Fibroblast of lung (primary cell): ENCODE data around the gene AK9. TPM values are rescaled to one million over a fixed set of nuclear protein-coding genes. Genes with fewer than 3 reads are reported as not detected.

Experiments used
- DNase-seq, 2 donors: peaks; one replicate each; pipeline versions ENCODE4 v3.0.0 to v3.0.0-alpha.2; 2010; ENCODE audit warnings: low read depth in 2 of 2
- H2AFZ ChIP-seq: 2 replicates; pipeline ENCODE4 v1.5.1; 2012; ENCODE audit warnings: low read length, control low read depth, inconsistent platforms
- H3K27ac ChIP-seq: 2 replicates; pipeline ENCODE4 v1.5.1; 2011; ENCODE audit warnings: low read length, control low read depth; ENCODE audit not compliant: insufficient read depth
- H3K27me3 ChIP-seq: 2 replicates; pipeline ENCODE4 v1.5.1; 2011; ENCODE audit warnings: mild to moderate bottlenecking, low read length; ENCODE audit not compliant: control insufficient read depth, insufficient read depth
- H3K36me3 ChIP-seq: 2 replicates; pipeline ENCODE4 v1.5.1; 2011; ENCODE audit warnings: low read length; ENCODE audit not compliant: control insufficient read depth, insufficient read depth
- H3K4me1 ChIP-seq: 2 replicates; pipeline ENCODE4 v1.5.1; 2011; ENCODE audit warnings: low read length; ENCODE audit not compliant: control insufficient read depth, insufficient read depth; ENCODE audit errors: extremely low read depth
- H3K4me2 ChIP-seq: 2 replicates; pipeline ENCODE4 v1.5.1; 2011; ENCODE audit warnings: low read length, control low read depth; ENCODE audit not compliant: insufficient read depth; ENCODE audit errors: extremely low read depth
- H3K4me3 ChIP-seq, 4 experiments: fragments of 200-600 bp in 1 of 4; sonication (generic) in 1 of 4; replicated peaks in 1 of 4; 2 replicates each; pipeline ENCODE4 v1.5.1; 2011 to 2016; ENCODE audit warnings: low read length in 4 of 4, low read depth in 3 of 4, mild to moderate bottlenecking in 3 of 4, control low read depth in 2 of 4, inconsistent platforms in 1 of 4, mixed read lengths in 1 of 4; ENCODE audit not compliant: insufficient read depth in 1 of 4; ENCODE audit errors: control extremely low read depth in 1 of 4
- H3K79me2 ChIP-seq: 2 replicates; pipeline ENCODE4 v1.5.1; 2012; ENCODE audit warnings: mild to moderate bottlenecking, low read length, inconsistent platforms; ENCODE audit not compliant: control insufficient read depth, insufficient read depth
- H3K9ac ChIP-seq: 2 replicates; pipeline ENCODE4 v1.5.1; 2011; ENCODE audit warnings: mild to moderate bottlenecking, low read length, control low read depth; ENCODE audit not compliant: insufficient read depth
- H3K9me3 ChIP-seq: 2 replicates; pipeline ENCODE4 v1.5.1; 2012; ENCODE audit warnings: low read depth, low read length; ENCODE audit not compliant: control insufficient read depth, insufficient read depth
- H4K20me1 ChIP-seq: 2 replicates; pipeline ENCODE4 v1.5.1; 2011; ENCODE audit warnings: low read length; ENCODE audit not compliant: control insufficient read depth, insufficient read depth; ENCODE audit errors: extremely low read depth
- CTCF ChIP-seq, 2 donors: IDR thresholded peaks in 1 of 2; conservative IDR thresholded peaks in 1 of 2; 1 replicate in 1 of 2; 2 replicates in 1 of 2; pipeline ENCODE4 v1.5.1; 2011 to 2012; ENCODE audit warnings: low read length in 2 of 2, control low read depth in 1 of 2, inconsistent platforms in 1 of 2, low read depth in 1 of 2, mild to moderate bottlenecking in 1 of 2
- EZH2 ChIP-seq: IDR thresholded peaks from 2 replicates; pipeline ENCODE4 v1.5.1; 2012; ENCODE audit warnings: low read length, control low read depth, mild to moderate bottlenecking; ENCODE audit errors: missing control alignments
- polyA plus RNA-seq, 2 donors: library from polyadenylated mRNA; depleted of rRNA in 1 of 2; stranded (reverse) in 1 of 2; unstranded in 1 of 2; fragments of >200 nt; gene quantifications; 2 replicates each; pipeline ENCODE4 v1.2.1, GENCODE V29; 2011 to 2012; ENCODE audit warnings: missing spikeins in 1 of 2
- total RNA-seq: library from RNA; depleted of rRNA; stranded (reverse); fragments of >200 nt; gene quantifications from 2 replicates; pipeline ENCODE4 v1.2.1, GENCODE V29; 2014

AK9 gene
- total and polyA plus RNA-seq, 2 donors (not counting 1 experiment from before 2014, with no cell fraction given) = 4.5 to 10.4 TPM

- no peaks in the 10 kb centered on the region for H3K9me3 ChIP-seq
- H3K4me3 ChIP-seq = no peak overlapping the region
- H3K4me2 ChIP-seq = no peak overlapping the region
- H3K4me1 ChIP-seq = no peaks in the 10 kb centered on the region
- no peaks in the 10 kb centered on the region for H4K20me1 ChIP-seq
- H3K36me3 ChIP-seq = no peaks in the 10 kb centered on the region
- no peak overlapping the region for H3K9ac ChIP-seq
- H2AFZ ChIP-seq = no peak overlapping the region
- peaks cover 2% of the 10 kb centered on the region for H3K27me3 ChIP-seq
- no peak overlapping the region for H3K27ac ChIP-seq
- TF ChIP-seq CTCF (conservative IDR thresholded peaks at IDR 0.05 in 1 of 2, IDR thresholded peaks at IDR 0.05 in 1 of 2; ENCODE audit: low read depth in 1 of 2, low read length in 2 of 2) (no peak), EZH2 (no peak)
- H3K79me2 ChIP-seq = no peaks in the 10 kb centered on the region
- no peak for DNase-seq
These were observed 197.1 kb downstream of the AK9 start for GRCh38 chr6:109493865-109494264.

- Histone ChIP-seq H3K9me3 (no peaks in the 10 kb centered on the region), H3K27me3 (no peaks in the 10 kb centered on the region), H3K4me2 (no peak overlapping the region), H3K4me1 (no peaks in the 10 kb centered on the region), H4K20me1 (no peaks in the 10 kb centered on the region), H2AFZ (no peak overlapping the region), H3K4me3 (no peak overlapping the region), H3K36me3 (no peaks in the 10 kb centered on the region), H3K79me2 (no peaks in the 10 kb centered on the region), H3K9ac (no peak overlapping the region), H3K27ac (no peak overlapping the region)
- DNase-seq = peak in 1 of 2 donors; percentile 19
- TF ChIP-seq CTCF (conservative IDR thresholded peaks at IDR 0.05 in 1 of 2, IDR thresholded peaks at IDR 0.05 in 1 of 2; ENCODE audit: low read depth in 1 of 2, low read length in 2 of 2) (no peak), EZH2 (no peak)
These were observed 199.6 kb downstream of the AK9 start for GRCh38 chr6:109491207-109491938.

- TF ChIP-seq EZH2 = no peak
- no peak for TF ChIP-seq CTCF (conservative IDR thresholded peaks at IDR 0.05 in 1 of 2, IDR thresholded peaks at IDR 0.05 in 1 of 2; ENCODE audit: low read depth in 1 of 2, low read length in 2 of 2)
- no peak overlapping the region for H2AFZ ChIP-seq
- DNase-seq = no peak
- H3K27me3 ChIP-seq = no peaks in the 10 kb centered on the region
- H4K20me1 ChIP-seq = no peaks in the 10 kb centered on the region
- H3K4me2 ChIP-seq = no peak overlapping the region
- H3K4me1 ChIP-seq = no peaks in the 10 kb centered on the region
- H3K79me2 ChIP-seq = no peaks in the 10 kb centered on the region
- H3K4me3 ChIP-seq = no peak overlapping the region
- H3K27ac ChIP-seq = no peak overlapping the region
- H3K9ac ChIP-seq = no peak overlapping the region
- no peaks in the 10 kb centered on the region for H3K36me3 ChIP-seq
- no peaks in the 10 kb centered on the region for H3K9me3 ChIP-seq
These were observed 200.3 kb downstream of the AK9 start for GRCh38 chr6:109490713-109491112.
